KMS-11 (cell line): Measurements from ENCODE around the gene C3orf70.

Source experiments
- H2AFZ ChIP-seq: fragments of 200-600 bp; sonication (generic); 2 replicates; pipeline ENCODE4 v1.6.1; 2016; ENCODE audit warnings: antibody characterized with exemption, mixed run types, low read depth
- H3K27ac ChIP-seq: fragments of 200-600 bp; sonication (generic); 2 replicates; pipeline ENCODE4 v1.6.1; 2016; ENCODE audit warnings: mild to moderate bottlenecking, mixed run types
- H3K27me3 ChIP-seq: fragments of 200-600 bp; sonication (generic); 2 replicates; pipeline ENCODE4 v1.6.1; 2017; ENCODE audit warnings: mild to moderate bottlenecking, low read depth, mixed run types, moderate library complexity; ENCODE audit not compliant: insufficient read depth
- H3K36me3 ChIP-seq: fragments of 200-600 bp; sonication (generic); 2 replicates; pipeline ENCODE4 v1.6.1; 2017; ENCODE audit warnings: mild to moderate bottlenecking, mixed run types; ENCODE audit not compliant: insufficient read depth
- H3K4me1 ChIP-seq: fragments of 200-600 bp; sonication (generic); 2 replicates; pipeline ENCODE4 v1.6.1; 2016; ENCODE audit warnings: mild to moderate bottlenecking, low read depth, mixed run types; ENCODE audit not compliant: poor library complexity, severe bottlenecking
- H3K4me2 ChIP-seq: fragments of 200-600 bp; sonication (generic); 2 replicates; pipeline ENCODE4 v1.7.0; 2016; ENCODE audit warnings: mild to moderate bottlenecking, mixed run types
- H3K4me3 ChIP-seq: fragments of 200-600 bp; sonication (generic); IDR thresholded peaks from 2 replicates; pipeline ENCODE4 v1.6.1; 2017; ENCODE audit warnings: low read depth, low read length, mixed read lengths; ENCODE audit not compliant: insufficient read depth
- H3K79me2 ChIP-seq: fragments of 200-600 bp; sonication (generic); 2 replicates; pipeline ENCODE4 v1.6.1; 2016; ENCODE audit warnings: low read depth, mixed run types; ENCODE audit not compliant: insufficient read depth
- H3K9ac ChIP-seq: fragments of 200-600 bp; sonication (generic); 2 replicates; pipeline ENCODE4 v1.6.1; 2016; ENCODE audit warnings: mild to moderate bottlenecking, mixed run types
- H4K20me1 ChIP-seq: fragments of 200-600 bp; sonication (generic); 2 replicates; pipeline ENCODE4 v1.6.1; 2016; ENCODE audit warnings: mild to moderate bottlenecking, mixed run types; ENCODE audit not compliant: insufficient read depth
- CTCF ChIP-seq: fragments of 200-600 bp; sonication (generic); conservative IDR thresholded peaks from 2 replicates; pipeline ENCODE4 v1.6.1; 2017; ENCODE audit warnings: low read depth, mild to moderate bottlenecking, antibody characterized with exemption, low read length, moderate library complexity, mixed read lengths

Gene C3orf70

GRCh38 chr3:185126201-185126600 lies 26.7 kb downstream of the C3orf70 start:
- Histone ChIP-seq H3K79me2 (no peaks in the 10 kb centered on the region), H3K36me3 (no peaks in the 10 kb centered on the region), H3K4me2 (no peak overlapping the region), H4K20me1 (no peaks in the 10 kb centered on the region), H3K4me1 (no peaks in the 10 kb centered on the region), H3K4me3 (no peak overlapping the region), H2AFZ (no peak overlapping the region), H3K9ac (no peak overlapping the region), H3K27ac (no peak overlapping the region), H3K27me3 (no peaks in the 10 kb centered on the region)
- no peak for TF ChIP-seq CTCF

GRCh38 chr3:185120126-185120525 lies 32.7 kb downstream of the C3orf70 start:
- Histone ChIP-seq H2AFZ (no peak overlapping the region), H3K4me1 (no peaks in the 10 kb centered on the region), H3K79me2 (no peaks in the 10 kb centered on the region), H3K27me3 (no peaks in the 10 kb centered on the region), H3K9ac (no peak overlapping the region), H3K4me3 (no peak overlapping the region), H4K20me1 (no peaks in the 10 kb centered on the region), H3K4me2 (no peak overlapping the region), H3K27ac (no peak overlapping the region), H3K36me3 (no peaks in the 10 kb centered on the region)
- no peak for TF ChIP-seq CTCF

GRCh38 chr3:185115371-185115770 lies 37.5 kb downstream of the C3orf70 start:
- H3K36me3 ChIP-seq: no peaks in the 10 kb centered on the region
- H3K4me1 ChIP-seq: no peaks in the 10 kb centered on the region
- no peaks in the 10 kb centered on the region for H3K27me3 ChIP-seq
- no peak overlapping the region for H2AFZ ChIP-seq
- no peaks in the 10 kb centered on the region for H4K20me1 ChIP-seq
- no peak overlapping the region for H3K9ac ChIP-seq
- no peaks in the 10 kb centered on the region for H3K79me2 ChIP-seq
- no peak overlapping the region for H3K4me3 ChIP-seq
- no peak overlapping the region for H3K4me2 ChIP-seq
- no peak for TF ChIP-seq CTCF
- no peak overlapping the region for H3K27ac ChIP-seq

- Histone ChIP-seq H4K20me1 (no peaks in the 10 kb centered on the region), H3K27me3 (no peaks in the 10 kb centered on the region), H3K4me3 (no peak overlapping the region), H3K36me3 (no peaks in the 10 kb centered on the region), H3K4me1 (no peaks in the 10 kb centered on the region), H2AFZ (no peak overlapping the region), H3K79me2 (no peaks in the 10 kb centered on the region), H3K9ac (no peak overlapping the region), H3K4me2 (no peak overlapping the region), H3K27ac (no peak overlapping the region)
- TF ChIP-seq CTCF: no peak
Measured at GRCh38 chr3:185114756-185115155, 38.1 kb downstream of the C3orf70 start.
